ENCODE data around the gene ACER1. TPM values are rescaled to one million over a fixed set of nuclear protein-coding genes. Genes with fewer than 3 reads are reported as not detected.
"Not testable (repeated sequence)": the region's sequence is repeated elsewhere in the genome, so short reads cannot be mapped to it uniquely, and the experiment has no call there.

Gene ACER1
- total and polyA plus RNA-seq, 11 donors = not detected

- no peak overlapping the region for H3K27ac ChIP-seq
- H3K27me3 ChIP-seq = no peaks in the 10 kb centered on the region
- TF ChIP-seq CTCF (IDR thresholded peaks at IDR 0.05) (no peak), POLR2A (IDR thresholded peaks at IDR 0.05) (no peak)
- no peak for DNase-seq
- H3K4me3 ChIP-seq = no peak overlapping the region
- no peaks in the 10 kb centered on the region for H3K9me3 ChIP-seq
- no peaks in the 10 kb centered on the region for H3K4me1 ChIP-seq
- ATAC-seq = no peak
- no peaks in the 10 kb centered on the region for H3K36me3 ChIP-seq
- intact Hi-C loops (cut with DNase I) = no loop called here
- WGBS, 4 donors = 79 to 88% (median 82%) methylated on average over 2 of the region's 2 CpGs
Observed at GRCh38 chr19:6350688-6351087, 17.3 kb upstream of the ACER1 start.

GRCh38 chr19:6349271-6349670, 15.9 kb upstream of the ACER1 start:
- H3K4me3 ChIP-seq; H3K27ac ChIP-seq; H3K9me3 ChIP-seq; intact Hi-C loops (cut with DNase I); ATAC-seq; DNase-seq; H3K27me3 ChIP-seq; H3K4me1 ChIP-seq; H3K36me3 ChIP-seq: not testable (repeated sequence)
- 70 to 83% (median 80%) methylated on average over 2 of the region's 2 CpGs for WGBS, 4 donors

GRCh38 chr19:6343462-6343861, 10.1 kb upstream of the ACER1 start:
- DNase-seq (no peak), ATAC-seq (no peak)
- no peak overlapping the region for H3K4me3 ChIP-seq
- TF ChIP-seq POLR2A (IDR thresholded peaks at IDR 0.05) (no peak), CTCF (IDR thresholded peaks at IDR 0.05) (no peak)
- no peaks in the 10 kb centered on the region for H3K36me3 ChIP-seq
- H3K9me3 ChIP-seq = peaks cover 0 to 3% (median 0%) of the 10 kb centered on the region in 12 donors
- intact Hi-C loops (cut with DNase I) = no loop called here
- H3K27me3 ChIP-seq = no peaks in the 10 kb centered on the region
- no peak overlapping the region for H3K27ac ChIP-seq
- H3K4me1 ChIP-seq = no peaks in the 10 kb centered on the region
- WGBS, 4 donors = 88 to 100% (median 98%) methylated on average over 1 of the region's 1 CpG

GRCh38 chr19:6340493-6341201, 7.2 kb upstream of the ACER1 start:
- TF ChIP-seq POLR2A (IDR thresholded peaks at IDR 0.05) (no peak), CTCF (IDR thresholded peaks at IDR 0.05) (no peak)
- peaks cover 0 to 3% (median 0%) of the 10 kb centered on the region in 12 donors for H3K9me3 ChIP-seq
- no peaks in the 10 kb centered on the region for H3K36me3 ChIP-seq
- H3K4me3 ChIP-seq = no peak overlapping the region
- 53 to 69% (median 60%) methylated on average over 14 of the region's 14 CpGs for WGBS, 4 donors
- ATAC-seq = no peak
- H3K27ac ChIP-seq = no peak overlapping the region
- intact Hi-C loops (cut with DNase I) = no loop called here
- H3K27me3 ChIP-seq = no peaks in the 10 kb centered on the region
- no peak for DNase-seq
- H3K4me1 ChIP-seq = no peaks in the 10 kb centered on the region
